HG02938 (cell line): Measurements from ENCODE around the gene SMAD6.

Source experiments
- ATAC-seq: cut with Tn5 transposase; IDR thresholded peaks from one replicate; pipeline ENCODE4 v1.9.1; 2021; ENCODE audit warnings: mild to moderate bottlenecking, moderate library complexity; ENCODE audit not compliant: unreplicated experiment

The SMAD6 gene

GRCh38 chr15:66702787-66703539, 927 bp downstream of the SMAD6 start:
- ATAC-seq = no peak

DNA sequence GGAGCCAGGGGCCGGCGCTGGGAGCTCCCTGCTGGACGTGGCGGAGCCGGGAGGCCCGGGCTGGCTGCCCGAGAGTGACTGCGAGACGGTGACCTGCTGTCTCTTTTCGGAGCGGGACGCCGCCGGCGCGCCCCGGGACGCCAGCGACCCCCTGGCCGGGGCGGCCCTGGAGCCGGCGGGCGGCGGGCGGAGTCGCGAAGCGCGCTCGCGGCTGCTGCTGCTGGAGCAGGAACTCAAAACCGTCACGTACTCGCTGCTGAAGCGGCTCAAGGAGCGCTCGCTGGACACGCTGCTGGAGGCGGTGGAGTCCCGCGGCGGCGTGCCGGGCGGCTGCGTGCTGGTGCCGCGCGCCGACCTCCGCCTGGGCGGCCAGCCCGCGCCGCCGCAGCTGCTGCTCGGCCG, 1.5 kb downstream of the SMAD6 start:
- no peak for ATAC-seq

DNA sequence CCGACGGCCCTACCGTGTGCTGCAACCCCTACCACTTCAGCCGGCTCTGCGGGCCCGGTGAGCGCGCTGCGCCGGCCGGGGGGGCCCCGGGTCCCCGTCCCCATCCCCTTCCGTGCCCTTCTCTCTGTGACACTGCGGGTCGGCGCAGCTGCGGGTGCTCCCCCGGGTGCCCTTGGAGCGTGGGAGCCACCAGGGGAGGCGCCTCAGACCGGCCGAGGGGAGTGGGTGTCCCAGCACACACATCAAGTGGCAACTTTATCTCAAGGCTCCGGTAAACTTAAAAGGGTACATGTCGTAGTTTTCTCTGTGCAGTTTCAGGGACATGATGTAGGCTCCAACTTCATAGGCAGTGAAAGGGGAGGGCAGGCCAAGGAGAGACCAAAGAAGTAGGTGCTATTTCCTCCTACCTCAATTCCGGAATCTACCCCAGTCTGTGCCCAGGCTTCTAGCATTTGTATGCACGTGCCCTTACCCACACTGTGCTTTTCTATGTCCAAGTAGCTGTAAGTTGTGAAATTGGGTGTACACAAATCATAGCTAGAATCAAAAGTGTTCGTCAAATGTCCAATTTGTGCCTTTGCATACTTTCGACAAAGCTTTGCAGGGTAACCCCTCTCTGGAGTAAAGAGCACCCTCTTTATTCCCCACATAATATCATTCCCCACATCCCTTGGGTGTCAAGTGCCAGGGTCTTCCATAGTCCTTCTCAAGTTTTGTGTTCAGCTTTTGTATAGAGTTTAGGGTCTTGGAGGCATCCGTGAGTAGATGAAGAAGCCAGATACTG, 2.2 kb downstream of the SMAD6 start:
- ATAC-seq = no peak

DNA sequence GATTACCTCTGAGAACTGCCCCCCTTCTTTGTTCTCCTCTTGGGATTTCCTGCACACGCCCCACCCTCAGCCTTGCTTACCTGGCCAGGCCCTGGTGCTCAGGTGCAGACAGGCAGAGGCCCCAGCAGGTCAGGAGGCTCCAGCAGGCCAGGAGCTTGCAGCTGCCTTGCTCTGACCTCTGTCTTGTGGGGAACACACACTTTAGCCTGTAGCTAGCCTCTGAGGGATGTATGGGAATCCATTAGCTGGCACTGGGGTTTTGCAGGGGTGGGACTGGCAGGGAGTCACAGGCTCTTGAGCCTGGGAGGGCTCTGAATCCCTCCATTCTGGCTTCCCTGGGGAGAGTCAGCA, 2.7 kb downstream of the SMAD6 start:
- no peak for ATAC-seq

DNA sequence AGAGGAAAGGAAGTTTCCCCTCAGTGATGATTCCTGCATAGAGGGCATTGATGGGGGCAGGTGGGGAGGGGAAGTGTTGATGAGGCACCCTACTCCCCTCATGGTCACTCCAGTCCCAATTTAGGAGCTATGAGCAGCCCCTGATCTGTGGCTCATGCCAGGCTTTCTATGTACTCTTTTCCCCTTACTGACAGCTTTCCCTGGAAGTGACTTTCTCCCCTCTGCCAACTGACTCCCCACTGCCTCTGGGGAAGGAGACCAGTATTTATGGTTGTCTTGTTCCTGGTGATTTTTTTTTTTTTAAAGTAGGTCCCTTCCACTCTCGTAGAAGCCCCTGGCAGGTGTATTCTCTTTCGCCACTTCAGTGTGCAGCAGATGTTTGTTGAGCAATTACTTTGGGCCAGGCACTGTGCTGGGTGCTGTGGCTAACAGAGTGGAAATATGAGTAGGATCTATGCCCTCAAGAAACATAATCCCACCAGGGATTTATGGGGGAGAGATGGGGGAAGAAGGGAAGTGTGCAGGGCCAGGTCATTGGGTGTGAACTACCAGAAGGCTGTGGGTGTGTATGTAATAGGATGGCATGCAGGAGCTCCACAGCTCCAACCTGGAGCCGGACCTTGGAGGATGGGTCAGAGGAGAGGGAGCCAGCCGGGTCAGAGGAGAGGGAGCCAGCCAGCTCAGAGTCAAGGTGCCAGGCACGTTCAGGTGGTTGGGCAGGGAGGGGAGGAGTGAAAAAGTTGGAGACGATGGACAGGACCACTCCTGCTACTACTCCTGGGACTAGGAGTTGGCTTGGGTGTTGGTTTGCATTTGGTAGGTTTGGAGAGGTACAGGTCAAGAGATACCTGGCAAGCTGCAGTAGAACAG, 3.5 kb downstream of the SMAD6 start:
- ATAC-seq = no peak

DNA sequence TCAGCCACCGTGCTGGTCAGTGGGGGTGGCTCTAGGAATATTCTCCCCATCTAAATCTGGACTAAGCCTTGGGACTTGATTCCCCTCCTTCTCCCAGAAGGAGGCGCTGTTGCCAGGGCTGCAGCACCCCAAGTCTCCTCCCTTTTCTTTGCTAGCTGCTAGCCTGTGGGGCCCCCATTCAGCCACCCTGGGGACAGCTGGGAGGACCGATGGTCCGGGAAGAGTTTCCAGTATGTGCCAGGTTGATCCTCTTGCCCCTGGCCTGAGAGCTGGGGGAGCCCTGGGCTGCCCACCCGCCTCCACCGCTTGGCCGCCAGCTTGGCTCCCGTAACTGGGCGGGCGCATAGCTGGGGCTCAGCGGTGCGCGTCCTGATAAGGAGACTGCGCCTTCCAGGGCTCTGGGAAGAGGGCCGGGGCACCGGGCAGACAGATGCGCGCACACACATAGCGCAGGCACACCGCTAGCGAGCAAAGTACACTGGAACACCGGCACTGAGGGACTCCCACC, 4.2 kb downstream of the SMAD6 start:
- no peak for ATAC-seq

GRCh38 chr15:66706840-66707239, 4.8 kb downstream of the SMAD6 start:
- no peak for ATAC-seq

DNA sequence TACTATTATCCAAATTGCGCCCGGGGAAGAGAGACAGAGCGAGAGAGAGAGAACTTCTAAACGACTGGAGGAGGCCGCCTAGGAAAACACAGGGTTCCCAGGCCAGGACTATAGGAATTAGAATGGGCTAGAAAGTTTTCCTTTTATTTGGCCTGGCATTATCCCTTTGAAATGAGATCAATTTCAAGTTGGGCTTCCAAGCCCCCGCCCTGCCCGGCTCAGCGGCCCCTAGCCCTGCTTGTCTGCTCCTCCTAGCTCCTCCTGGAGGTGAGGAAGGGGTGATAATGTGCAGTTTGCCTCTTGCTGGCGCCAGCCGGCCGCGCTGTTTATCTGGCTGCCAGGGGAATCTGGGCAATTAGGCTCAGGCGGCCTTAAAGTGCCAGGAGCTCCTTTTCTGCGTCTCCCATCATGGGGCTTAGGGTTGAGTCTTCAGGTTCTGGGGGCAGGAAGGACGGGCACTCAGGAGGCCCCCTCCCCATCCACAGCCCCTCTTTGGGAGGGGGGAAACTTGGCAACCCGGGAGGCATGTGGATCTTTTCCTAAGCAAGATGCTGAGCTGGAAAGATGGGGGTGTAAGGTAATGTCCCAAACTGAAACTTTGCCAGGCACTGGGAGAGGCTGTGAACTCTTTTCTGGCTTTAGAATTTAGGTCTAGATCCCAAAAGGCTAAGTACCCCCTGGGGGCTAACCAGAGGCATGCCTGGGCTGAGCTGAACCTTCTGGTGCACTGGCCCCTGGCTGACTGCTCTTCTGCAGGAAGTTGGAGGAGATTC, 5.5 kb downstream of the SMAD6 start:
- ATAC-seq = no peak

DNA sequence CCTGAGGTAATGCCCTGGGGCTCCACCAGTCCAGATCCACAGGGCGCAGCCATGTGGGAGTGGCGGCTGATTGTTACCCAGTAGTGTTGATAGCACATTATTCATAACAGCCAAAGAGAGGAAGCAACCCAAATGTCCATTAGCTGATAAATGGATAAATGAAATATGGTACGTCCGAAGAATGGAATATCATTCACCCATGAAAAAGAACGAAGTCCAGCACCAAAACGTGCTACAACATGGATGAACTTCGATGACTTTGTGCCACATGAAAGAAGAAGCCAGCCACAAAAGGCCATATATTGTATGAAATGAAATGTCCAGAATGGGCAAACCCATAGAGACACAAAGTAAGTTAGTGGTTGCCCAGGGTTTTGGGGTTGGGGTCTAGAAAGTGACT, 6.4 kb downstream of the SMAD6 start:
- ATAC-seq = no peak

DNA sequence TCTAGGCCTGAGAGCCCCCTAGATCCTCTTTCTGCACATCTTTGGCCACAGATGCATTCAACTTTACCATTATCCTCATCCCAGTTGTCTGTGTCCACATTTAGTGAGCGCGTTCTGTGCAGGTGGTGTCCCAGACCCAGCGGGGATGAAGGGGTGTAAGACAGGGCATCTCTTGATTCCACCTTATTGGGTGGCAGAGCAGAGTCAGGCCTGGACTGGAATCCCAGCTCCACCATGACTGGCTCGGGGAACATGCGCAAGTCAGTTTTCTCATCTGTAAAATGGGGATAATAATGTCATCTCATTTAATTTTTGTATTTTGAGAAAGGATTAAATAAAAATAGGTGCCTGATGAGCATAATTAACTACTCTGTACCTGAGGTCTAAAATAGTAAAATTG, 7.8 kb downstream of the SMAD6 start:
- ATAC-seq = no peak

DNA sequence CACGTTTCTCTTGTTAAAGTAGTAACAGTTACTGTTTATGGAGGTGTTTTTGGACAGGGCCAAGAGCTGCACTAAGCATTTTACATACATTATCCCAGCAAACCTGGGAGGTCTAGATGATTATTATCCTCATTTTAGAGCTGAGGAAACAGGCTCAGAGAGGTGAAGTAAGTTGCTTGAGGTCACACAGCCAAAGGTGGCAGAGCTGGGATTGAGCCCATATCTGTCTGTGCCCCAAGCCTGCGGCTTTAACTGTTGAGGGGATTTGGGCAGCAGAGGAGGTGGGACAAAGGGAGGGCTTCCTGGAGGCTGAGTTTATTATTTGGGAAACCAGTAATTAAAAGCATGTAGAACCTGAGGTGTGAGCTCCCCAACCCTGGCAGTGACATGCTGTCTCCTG, 9.2 kb downstream of the SMAD6 start:
- no peak for ATAC-seq

DNA sequence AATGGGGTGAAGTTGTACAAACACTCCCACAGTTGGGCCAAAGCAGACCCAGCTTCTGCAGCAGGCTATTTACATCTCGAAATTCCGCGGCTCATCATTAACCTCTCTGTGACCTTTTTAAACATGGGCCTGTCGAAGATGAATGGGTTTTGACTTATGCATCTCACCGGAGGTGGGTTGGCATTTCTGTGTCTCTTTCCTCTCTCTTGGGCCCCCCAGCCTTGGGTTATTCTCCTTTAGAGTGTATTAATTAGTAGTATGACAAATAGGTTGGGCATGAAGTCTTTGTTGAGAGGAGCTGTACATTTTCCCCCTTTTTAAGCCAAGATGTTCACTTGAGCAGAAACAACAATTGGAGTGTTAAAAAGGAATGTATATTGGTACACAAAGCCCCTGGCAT, 9.8 kb downstream of the SMAD6 start:
- no peak for ATAC-seq

DNA sequence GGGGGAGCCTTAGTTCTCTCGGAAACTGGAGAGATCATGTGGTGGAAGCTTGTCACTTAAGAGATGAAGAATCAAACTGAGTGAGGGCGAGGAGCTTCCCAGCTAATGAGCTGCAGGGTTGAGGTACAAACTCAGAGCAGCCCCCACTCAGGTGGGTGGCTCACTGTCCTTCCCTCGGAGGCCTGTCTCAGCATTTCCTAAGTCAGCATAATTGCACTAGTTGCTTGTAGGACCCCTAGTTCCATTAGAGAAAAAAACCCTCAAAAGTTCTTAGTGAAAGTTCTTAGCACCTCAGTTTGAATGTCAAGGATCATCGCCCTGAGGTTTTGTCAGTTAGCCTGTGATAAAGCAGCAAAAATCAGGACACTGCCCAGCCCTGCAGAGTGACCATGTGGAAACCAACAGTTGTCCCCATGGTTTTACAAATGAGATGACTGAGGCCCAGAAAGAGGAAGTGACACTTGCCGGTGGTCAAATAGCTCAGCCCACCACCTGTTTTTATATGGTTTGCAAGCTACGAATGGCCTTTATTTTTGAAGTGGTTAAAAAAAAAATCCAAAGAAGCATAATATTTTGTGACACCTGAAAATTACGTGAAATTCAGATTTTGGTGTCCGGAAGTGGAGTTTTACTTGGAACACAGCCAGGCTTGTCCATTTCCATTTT, 11.9 kb downstream of the SMAD6 start:
- no peak for ATAC-seq

- no peak for ATAC-seq
Observed at GRCh38 chr15:66714543-66714981, 12.5 kb downstream of the SMAD6 start.

GRCh38 chr15:66715181-66715624, 13.2 kb downstream of the SMAD6 start:
- ATAC-seq = no peak

DNA sequence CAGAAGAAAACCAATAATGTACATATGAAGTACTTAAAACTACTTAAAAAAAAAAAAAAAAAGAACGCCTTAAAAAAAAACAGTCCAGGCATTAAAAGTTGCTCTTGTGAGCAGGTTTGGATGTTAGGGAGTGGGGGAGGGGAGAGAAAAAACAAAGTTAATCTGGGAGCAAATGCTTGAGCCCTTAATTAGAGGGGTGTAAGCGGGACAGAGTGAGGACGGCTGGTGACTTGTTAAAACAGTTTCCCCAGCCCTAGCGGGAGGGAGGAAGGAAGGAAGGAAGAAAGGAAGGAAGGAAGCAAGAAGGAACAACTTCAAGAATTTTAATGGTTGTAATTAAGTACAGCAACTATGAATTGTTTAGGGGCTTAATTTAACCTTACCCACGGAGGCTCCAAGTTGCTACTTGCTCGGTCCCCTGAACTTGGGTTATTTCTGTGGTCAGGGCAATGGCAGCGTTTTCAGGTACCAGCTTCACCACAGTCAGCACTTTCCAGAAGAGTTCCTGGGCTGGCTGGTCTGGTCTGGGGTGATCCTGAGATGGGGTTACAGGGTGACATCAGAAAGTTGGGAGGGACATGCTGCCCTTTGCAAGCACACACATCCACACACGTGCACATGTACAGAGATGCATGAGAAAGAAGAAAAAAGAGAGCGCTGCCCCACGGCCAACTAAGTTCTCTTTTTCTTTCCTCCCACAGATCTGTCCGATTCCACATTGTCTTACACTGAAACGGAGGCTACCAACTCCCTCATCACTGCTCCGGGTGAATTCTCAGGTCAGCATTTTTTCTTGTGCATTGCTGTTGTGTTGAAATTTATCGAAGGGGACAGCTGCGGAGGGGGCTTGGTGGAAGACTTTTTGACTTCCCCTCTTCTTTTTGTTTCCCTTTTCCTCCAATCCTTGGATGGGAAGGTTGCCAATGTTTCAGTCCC, 14.0 kb downstream of the SMAD6 start:
- ATAC-seq = no peak

GRCh38 chr15:66716656-66717020, 14.6 kb downstream of the SMAD6 start:
- ATAC-seq = no peak

GRCh38 chr15:66718220-66718988, 16.4 kb downstream of the SMAD6 start:
- no peak for ATAC-seq
